HG03025 (cell line): Measurements from ENCODE around the gene SMG9.
A peak's percentile ranks its signal among the peaks of the same experiment; 100 is the strongest.

Experiments
- ATAC-seq: cut with Tn5 transposase; IDR thresholded peaks from one replicate; pipeline ENCODE4 v1.9.1; 2021; ENCODE audit warnings: mild to moderate bottlenecking, moderate library complexity; ENCODE audit not compliant: unreplicated experiment, low FRiP score

SMG9 gene

DNA sequence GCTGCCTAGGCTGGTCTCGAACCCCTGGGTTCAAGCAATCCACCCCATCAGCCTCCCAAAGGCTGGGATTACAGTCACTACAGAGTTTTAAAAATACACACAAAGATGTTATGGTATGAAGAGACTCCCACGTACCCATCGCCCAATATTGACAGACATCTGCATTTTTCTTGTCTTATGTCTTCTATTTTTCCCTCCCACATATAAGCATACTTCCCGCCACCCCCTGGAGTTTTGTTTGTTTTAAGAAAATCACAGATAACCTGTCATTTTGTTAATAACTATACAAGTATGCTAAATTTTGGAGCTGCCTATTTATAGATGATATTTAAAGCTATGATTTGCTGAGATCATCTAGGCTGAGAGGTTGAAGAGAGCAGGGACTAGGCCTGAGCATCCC is 6.2 kb upstream of the SMG9 start:
- ATAC-seq = no peak

DNA sequence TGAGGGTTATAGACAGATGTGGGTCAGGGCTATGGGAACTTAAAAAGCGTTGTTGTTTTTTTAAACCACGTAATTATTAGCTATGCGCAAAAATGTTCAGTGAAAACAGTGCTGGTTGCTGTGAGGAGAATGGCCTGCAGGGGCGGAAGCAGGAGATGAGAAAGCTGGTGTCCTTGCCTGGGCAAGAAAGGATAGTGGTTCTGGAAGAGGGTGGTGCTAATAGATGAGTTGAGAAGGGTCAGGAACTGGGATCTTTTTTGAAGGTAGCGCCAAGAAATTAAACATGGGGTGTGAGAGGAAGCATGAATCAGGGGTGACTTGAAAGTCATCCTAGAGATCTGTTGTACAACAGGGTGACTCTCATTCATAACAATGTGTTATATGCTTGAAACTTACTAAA is 4.8 kb upstream of the SMG9 start:
- no peak for ATAC-seq

- peak; percentile 24 for ATAC-seq
These were observed 567 bp upstream of the SMG9 start for GRCh38 chr19:43755256-43755801.

DNA sequence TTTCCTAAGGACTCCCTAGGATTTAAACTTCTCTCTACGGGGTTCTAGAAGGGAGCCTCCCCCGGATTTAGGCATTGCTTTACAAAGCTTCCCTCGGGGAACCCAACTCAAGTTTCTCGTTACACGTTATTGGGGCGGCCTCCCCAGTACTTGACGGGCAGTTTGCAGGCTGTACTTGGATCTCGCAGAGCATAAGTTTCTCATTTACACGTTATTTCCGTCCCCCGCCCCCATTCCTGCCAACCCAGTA is 584 bp downstream of the SMG9 start:
- no peak for ATAC-seq

DNA sequence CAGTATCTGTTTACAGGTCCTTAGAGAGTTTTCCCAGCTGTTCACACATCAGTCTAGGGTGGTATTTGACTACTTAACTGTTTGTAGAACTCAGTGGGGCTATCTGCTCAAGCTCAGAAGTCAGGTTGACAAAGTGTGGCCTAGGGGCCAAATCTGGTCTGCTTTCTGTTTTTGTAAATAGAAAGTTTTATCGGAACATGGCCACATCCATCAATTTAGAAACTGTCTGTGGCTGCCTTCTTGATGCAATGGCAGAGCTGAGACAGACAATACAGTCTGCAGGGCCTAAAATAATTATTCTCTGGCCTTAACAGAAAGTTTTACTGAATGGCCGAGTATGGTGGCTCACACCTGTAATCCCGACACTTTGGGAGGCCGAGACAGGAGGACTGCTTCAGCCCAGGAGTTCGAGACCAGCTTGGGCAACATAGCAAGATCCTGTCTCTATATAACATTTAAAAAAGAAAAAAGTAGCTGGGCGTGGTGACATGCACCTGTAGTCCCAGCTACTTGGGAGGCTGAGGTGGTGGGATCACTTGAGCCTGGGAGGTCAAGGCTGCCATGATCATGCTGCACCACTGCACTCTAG is 2.4 kb downstream of the SMG9 start:
- no peak for ATAC-seq

DNA sequence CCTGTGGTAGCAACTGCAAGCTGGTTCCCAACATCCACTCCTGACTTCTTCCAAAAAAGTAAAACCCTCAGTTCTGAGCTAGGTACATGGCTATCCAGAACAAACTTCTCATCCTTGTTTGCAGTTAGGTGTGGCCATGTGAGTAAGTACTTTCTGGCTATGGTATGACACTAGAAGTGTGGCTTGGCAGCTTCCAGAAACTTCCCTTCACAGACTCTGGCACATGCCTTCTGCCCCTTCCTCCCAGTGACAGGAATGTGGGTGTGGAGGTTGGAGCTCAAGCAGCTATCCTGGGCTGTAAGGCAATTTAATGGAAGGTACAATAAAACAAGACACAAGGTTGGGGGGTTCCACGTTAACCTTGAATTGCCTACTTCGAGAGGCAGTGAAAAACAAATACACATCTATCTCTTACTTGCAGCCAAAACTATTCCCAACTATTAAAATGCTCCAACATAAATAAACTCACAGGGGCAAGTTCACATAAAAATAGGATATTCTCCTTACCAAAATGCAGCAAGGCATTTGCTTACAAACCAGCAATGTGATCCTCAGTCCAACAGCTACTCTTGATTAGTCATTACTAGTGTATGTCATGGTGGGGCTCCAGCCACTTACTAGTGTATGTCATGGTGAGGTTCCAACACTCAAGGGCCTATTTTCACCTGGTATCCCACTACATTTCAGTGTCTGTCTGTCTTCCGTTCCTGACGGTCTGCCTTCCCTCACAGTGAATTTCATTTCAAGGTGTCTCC is 3.1 kb downstream of the SMG9 start:
- no peak for ATAC-seq

GRCh38 chr19:43749898-43750297 is 4.9 kb downstream of the SMG9 start:
- no peak for ATAC-seq

- no peak for ATAC-seq
These were observed 5.6 kb downstream of the SMG9 start for GRCh38 chr19:43749152-43749551.

DNA sequence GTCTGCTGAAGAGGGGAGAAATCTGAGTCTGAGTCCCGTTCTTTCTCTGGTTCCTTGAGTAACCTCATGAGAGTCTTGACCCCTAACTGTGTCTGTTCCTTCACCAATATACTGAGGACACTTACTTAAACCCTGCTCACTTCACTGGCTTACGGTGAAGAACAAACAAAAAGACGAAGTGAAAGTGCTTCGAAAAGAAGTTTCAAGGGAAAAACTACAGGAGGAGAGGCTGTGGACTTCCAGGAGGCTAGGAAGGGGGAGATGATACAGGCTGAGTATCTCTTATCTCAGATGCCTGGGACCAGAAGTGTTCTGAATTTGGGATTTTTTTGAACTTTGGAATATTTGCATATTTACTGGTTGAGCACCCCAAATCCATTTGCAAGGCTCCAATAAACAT is 6.1 kb downstream of the SMG9 start:
- ATAC-seq = no peak

GRCh38 chr19:43748205-43748594 is 6.6 kb downstream of the SMG9 start:
- no peak for ATAC-seq

GRCh38 chr19:43747557-43748204 is 7.1 kb downstream of the SMG9 start:
- ATAC-seq = no peak

- ATAC-seq = no peak
These were observed 11.7 kb downstream of the SMG9 start for GRCh38 chr19:43743059-43743458.

DNA sequence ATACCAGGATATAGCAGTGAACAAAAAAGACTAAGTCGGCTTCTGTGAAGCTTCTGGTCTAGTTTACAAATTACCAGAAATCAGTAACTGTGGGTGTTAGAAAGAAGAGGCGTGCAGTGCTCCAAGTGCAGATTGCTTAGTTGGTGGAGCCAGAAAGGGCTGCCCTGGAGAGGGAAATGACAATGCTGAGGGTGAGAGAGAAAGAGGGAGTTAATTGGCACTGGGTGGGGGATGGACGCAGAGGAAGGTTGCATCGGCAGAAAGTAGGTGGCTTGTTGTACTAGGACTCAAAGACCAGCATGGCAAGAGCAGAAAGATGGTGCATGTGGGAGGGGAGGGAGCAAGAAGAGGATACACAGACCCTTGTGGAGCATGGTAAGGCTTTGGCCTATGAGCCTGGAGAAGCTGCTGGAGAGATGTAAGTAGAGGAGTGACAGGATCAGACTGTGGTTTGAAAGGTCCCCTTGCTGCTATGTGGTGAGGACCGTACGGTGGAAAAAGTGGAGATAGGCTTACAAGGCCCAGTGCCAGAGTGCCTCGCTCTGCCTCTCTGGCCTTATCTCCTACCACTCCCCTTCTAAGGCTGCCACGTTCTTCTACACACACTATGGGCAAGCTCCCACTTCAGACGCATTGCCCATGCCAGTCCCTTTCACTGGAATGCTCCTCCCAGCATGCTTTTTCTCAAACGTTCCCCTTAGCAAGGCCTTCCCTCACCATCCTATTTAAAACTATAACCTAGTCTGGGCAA is 13.5 kb downstream of the SMG9 start:
- ATAC-seq = no peak

DNA sequence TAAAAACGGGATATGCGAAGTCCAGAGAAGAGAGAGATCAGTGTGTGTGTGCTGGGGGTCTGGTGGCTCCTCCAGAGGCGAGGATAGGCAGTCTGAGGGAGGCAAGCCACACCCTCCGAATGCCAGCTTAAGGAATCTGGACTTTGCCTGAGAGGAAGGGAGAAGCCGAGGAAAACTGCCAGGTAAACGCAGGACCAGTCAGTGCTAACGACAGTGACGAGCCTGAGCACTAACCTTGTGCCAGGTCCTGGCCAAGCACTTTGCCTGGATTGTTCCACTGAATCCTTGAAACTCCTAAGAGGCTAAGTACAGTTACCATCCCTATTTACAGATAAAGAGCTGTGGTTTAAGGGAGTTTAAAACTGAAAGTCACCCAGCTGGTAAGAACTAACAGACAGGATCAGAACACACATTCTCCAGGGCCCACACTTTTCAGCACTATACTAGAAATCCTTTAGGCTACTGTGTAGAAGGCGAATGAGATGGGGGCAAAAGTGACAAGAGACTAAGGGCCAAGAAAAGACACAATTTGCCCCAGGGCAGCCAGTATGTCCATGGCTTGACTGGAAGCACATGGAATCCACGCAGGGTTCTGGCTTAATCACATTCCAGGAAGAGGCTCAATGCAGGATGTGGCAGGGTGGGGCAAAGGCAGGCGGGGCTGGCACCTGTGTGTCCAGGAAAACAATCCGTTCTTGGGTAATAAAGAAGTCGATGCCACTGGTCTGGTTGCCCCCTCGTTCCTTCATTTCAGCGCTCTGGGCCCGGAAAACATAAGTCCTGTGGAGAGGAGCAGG is 15.1 kb downstream of the SMG9 start:
- no peak for ATAC-seq

- no peak for ATAC-seq
These were observed 16.0 kb downstream of the SMG9 start for GRCh38 chr19:43738780-43739211.

- ATAC-seq = no peak
These were observed 18.8 kb downstream of the SMG9 start for GRCh38 chr19:43735957-43736356.

GRCh38 chr19:43735013-43735412 is 19.7 kb downstream of the SMG9 start:
- no peak for ATAC-seq

- ATAC-seq = no peak
These were observed 22.9 kb downstream of the SMG9 start for GRCh38 chr19:43731846-43732245.

- no peak for ATAC-seq
These were observed 23.4 kb downstream of the SMG9 start for GRCh38 chr19:43731346-43731745.

- ATAC-seq = no peak
These were observed 24.8 kb downstream of the SMG9 start for GRCh38 chr19:43729919-43730318.

GRCh38 chr19:43727593-43727853 is 27.2 kb downstream of the SMG9 start:
- ATAC-seq = no peak
